ENCODE data around the gene PKNOX2.

Gene PKNOX2

GRCh38 chr11:125451400-125452124 is 287.0 kb downstream of the PKNOX2 start:
- H3K4me3 ChIP-seq (replicated peaks; ENCODE audit: insufficient read depth, low read length) = no peak overlapping the region
- TF ChIP-seq GABPA (IDR thresholded peaks at IDR 0.05; ENCODE audit: low read depth) (no peak), REST (IDR thresholded peaks at IDR 0.05; ENCODE audit: insufficient replicate concordance, low read depth) (no peak), CTCF (IDR thresholded peaks at IDR 0.05; ENCODE audit: insufficient read depth, low read length) (no peak), POLR2AphosphoS5 (IDR thresholded peaks at IDR 0.05; ENCODE audit: low read depth) (no peak), SPI1 (IDR thresholded peaks at IDR 0.05; ENCODE audit: borderline replicate concordance, low read depth) (no peak)
- DNase-seq (ENCODE audit: low read depth in 1 of 2, low spot score in 1 of 2) = no peak

GRCh38 chr11:125452125-125452470 is 287.5 kb downstream of the PKNOX2 start:
- Histone ChIP-seq H3K27me3 (ENCODE audit: insufficient read depth, poor library complexity, severe bottlenecking) (no peaks in the 10 kb centered on the region), H3K27ac (replicated peaks) (no peak overlapping the region), H3K4me3 (replicated peaks; ENCODE audit: insufficient read depth, low read length) (no peak overlapping the region)
- TF ChIP-seq SPI1 (IDR thresholded peaks at IDR 0.05; ENCODE audit: borderline replicate concordance, low read depth) = no peak
- no peak for TF ChIP-seq GABPA (IDR thresholded peaks at IDR 0.05; ENCODE audit: low read depth)
- TF ChIP-seq REST (IDR thresholded peaks at IDR 0.05; ENCODE audit: insufficient replicate concordance, low read depth) = no peak
- no peak for TF ChIP-seq POLR2AphosphoS5 (IDR thresholded peaks at IDR 0.05; ENCODE audit: low read depth)
- TF ChIP-seq CTCF (IDR thresholded peaks at IDR 0.05; ENCODE audit: insufficient read depth, low read length) = no peak
- DNase-seq (ENCODE audit: low read depth in 1 of 2, low spot score in 1 of 2) = no peak

More at GRCh38 chr11:125451400-125452124, 287.0 kb downstream of the PKNOX2 start:
- no peaks in the 10 kb centered on the region for H3K27me3 ChIP-seq (ENCODE audit: insufficient read depth, poor library complexity, severe bottlenecking)
- no peak overlapping the region for H3K27ac ChIP-seq (replicated peaks)

GRCh38 chr11:125454047-125454446 is 289.5 kb downstream of the PKNOX2 start:
- Histone ChIP-seq H3K4me3 (replicated peaks; ENCODE audit: insufficient read depth, low read length) (no peak overlapping the region), H3K27me3 (ENCODE audit: insufficient read depth, poor library complexity, severe bottlenecking) (no peaks in the 10 kb centered on the region), H3K27ac (replicated peaks) (no peak overlapping the region)
- no peak for DNase-seq (ENCODE audit: low read depth in 1 of 2, low spot score in 1 of 2)
- TF ChIP-seq CTCF (IDR thresholded peaks at IDR 0.05; ENCODE audit: insufficient read depth, low read length) (no peak), REST (IDR thresholded peaks at IDR 0.05; ENCODE audit: insufficient replicate concordance, low read depth) (no peak), SPI1 (IDR thresholded peaks at IDR 0.05; ENCODE audit: borderline replicate concordance, low read depth) (no peak), POLR2AphosphoS5 (IDR thresholded peaks at IDR 0.05; ENCODE audit: low read depth) (no peak), GABPA (IDR thresholded peaks at IDR 0.05; ENCODE audit: low read depth) (no peak)
